HepG2 (cell line): Measurements from ENCODE around the gene RUSC1. TPM values are rescaled to one million over a fixed set of nuclear protein-coding genes. Genes with fewer than 3 reads are reported as not detected.
A peak's percentile ranks its signal among the peaks of the same experiment; 100 is the strongest.

Source experiments
- ELF1 ChIP-seq: sonication (generic); formaldehyde crosslinking; IDR thresholded peaks from 2 replicates; pipeline ENCODE4 v1.4.0; 2020; ENCODE audit warnings: missing genetic modification reagents
- ESRRA ChIP-seq: sonication (generic); formaldehyde crosslinking; IDR thresholded peaks from 2 replicates; pipeline ENCODE4 v1.5.1; 2020; ENCODE audit warnings: mild to moderate bottlenecking, low read depth, missing genetic modification reagents
- NCOA2 ChIP-seq: sonication (generic); formaldehyde crosslinking; IDR thresholded peaks from 2 replicates; pipeline ENCODE4 v1.8.0; 2022; ENCODE audit warnings: inconsistent platforms
- NR2F1 ChIP-seq, 2 experiments: fragments of 450-650 bp in 1 of 2; formaldehyde crosslinking in 1 of 2; IDR thresholded peaks; 2 replicates each; pipeline versions ENCODE4 v1.5.0 to v1.6.1; 2016 to 2020; ENCODE audit warnings: mild to moderate bottlenecking in 1 of 2, missing compliant biosample characterization in 1 of 2, missing genetic modification reagents in 1 of 2, moderate library complexity in 1 of 2
- NR3C1 ChIP-seq: sonication (generic); formaldehyde crosslinking; IDR thresholded peaks from 2 replicates; pipeline ENCODE4 v1.4.0; 2020; ENCODE audit warnings: missing genetic modification reagents
- PBX2 ChIP-seq: IDR thresholded peaks from 2 replicates; pipeline ENCODE4 v1.6.1; 2016; ENCODE audit warnings: control low read depth
- PCBP2 ChIP-seq: fragments of 200-400 bp; formaldehyde crosslinking; optimal IDR thresholded peaks from 2 replicates; pipeline ENCODE3; 2018; ENCODE audit warnings: low read length, low read depth; ENCODE audit not compliant: poor library complexity, severe bottlenecking
- PREB ChIP-seq: sonication (generic); formaldehyde crosslinking; IDR thresholded peaks from 2 replicates; pipeline ENCODE4 v1.4.0; 2020; ENCODE audit warnings: missing genetic modification reagents
- REXO4 ChIP-seq: sonication (generic); formaldehyde crosslinking; IDR thresholded peaks from 2 replicates; pipeline ENCODE4 v1.8.0; 2022; ENCODE audit warnings: missing genetic modification reagents, mild to moderate bottlenecking, borderline replicate concordance
- SATB2 ChIP-seq: sonication (generic); formaldehyde crosslinking; IDR thresholded peaks from 2 replicates; pipeline ENCODE4 v1.5.0; 2020; ENCODE audit warnings: missing genetic modification reagents
- ZFY ChIP-seq: sonication (generic); formaldehyde crosslinking; IDR thresholded peaks from 2 replicates; pipeline ENCODE4 v1.4.0; 2020; ENCODE audit warnings: missing genetic modification reagents
- ZMAT5 ChIP-seq: sonication (generic); formaldehyde crosslinking; IDR thresholded peaks from 2 replicates; pipeline ENCODE4 v1.5.0; 2020; ENCODE audit warnings: mild to moderate bottlenecking, low read depth, missing genetic modification reagents, borderline replicate concordance
- ZNF589 ChIP-seq: sonication (generic); formaldehyde crosslinking; conservative IDR thresholded peaks from 2 replicates; pipeline ENCODE4 v1.8.0; 2022; ENCODE audit warnings: mild to moderate bottlenecking, moderate library complexity, missing genetic modification reagents
- ZNF597 ChIP-seq: sonication (generic); formaldehyde crosslinking; IDR thresholded peaks from 2 replicates; pipeline ENCODE4 v1.5.0; 2020; ENCODE audit warnings: missing genetic modification reagents
- ZNF740 ChIP-seq: sonication (generic); formaldehyde crosslinking; IDR thresholded peaks from 2 replicates; pipeline ENCODE4 v1.4.0; 2020; ENCODE audit warnings: missing genetic modification reagents
- ZSCAN29 ChIP-seq: sonication (generic); formaldehyde crosslinking; conservative IDR thresholded peaks from 2 replicates; pipeline ENCODE4 v1.4.0; 2020; ENCODE audit warnings: mild to moderate bottlenecking, missing genetic modification reagents
- polyA plus RNA-seq, 8 experiments: library from polyadenylated mRNA; depleted of rRNA in 3 of 8; stranded (reverse) in 7 of 8; unstranded in 1 of 8; fragments of >200 nt; fragmentation: Illumina TruSeq in 4 of 8; extraction: Trizol in 4 of 8; gene quantifications; 2 replicates each; pipeline versions ENCODE4 v1.2.1 to v1.2.3, GENCODE V29; 2011 to 2016; ENCODE audit warnings: low read depth in 4 of 8, missing spikeins in 1 of 8, mixed read lengths in 1 of 8; ENCODE audit not compliant: insufficient read depth in 1 of 8
- total RNA-seq, 5 experiments: library from RNA; depleted of rRNA; stranded (reverse); fragments of >200 nt; fragmentation: Illumina TruSeq; extraction: Trizol; gene quantifications; 2 replicates each; pipeline ENCODE4 v1.2.3, GENCODE V29; 2016; ENCODE audit warnings: low read depth in 1 of 5
- TF ChIP-seq, protein P1 (sequence below): IDR thresholded peaks from 2 replicates; pipeline ENCODE4 v1.6.1; 2016; ENCODE audit warnings: missing biosample characterization, missing genetic modification reagents, low read depth
- TF ChIP-seq, protein P2 (sequence below): sonication (generic); formaldehyde crosslinking; IDR thresholded peaks from 2 replicates; pipeline ENCODE4 v1.4.0; 2020; ENCODE audit warnings: mild to moderate bottlenecking, missing genetic modification reagents, borderline replicate concordance

The RUSC1 gene
- total and polyA plus RNA-seq, 2 of the 13 experiments (the other 11 are each of a cell fraction or from before 2014, with no cell fraction given), result 18.7 to 20.4 TPM

DNA sequence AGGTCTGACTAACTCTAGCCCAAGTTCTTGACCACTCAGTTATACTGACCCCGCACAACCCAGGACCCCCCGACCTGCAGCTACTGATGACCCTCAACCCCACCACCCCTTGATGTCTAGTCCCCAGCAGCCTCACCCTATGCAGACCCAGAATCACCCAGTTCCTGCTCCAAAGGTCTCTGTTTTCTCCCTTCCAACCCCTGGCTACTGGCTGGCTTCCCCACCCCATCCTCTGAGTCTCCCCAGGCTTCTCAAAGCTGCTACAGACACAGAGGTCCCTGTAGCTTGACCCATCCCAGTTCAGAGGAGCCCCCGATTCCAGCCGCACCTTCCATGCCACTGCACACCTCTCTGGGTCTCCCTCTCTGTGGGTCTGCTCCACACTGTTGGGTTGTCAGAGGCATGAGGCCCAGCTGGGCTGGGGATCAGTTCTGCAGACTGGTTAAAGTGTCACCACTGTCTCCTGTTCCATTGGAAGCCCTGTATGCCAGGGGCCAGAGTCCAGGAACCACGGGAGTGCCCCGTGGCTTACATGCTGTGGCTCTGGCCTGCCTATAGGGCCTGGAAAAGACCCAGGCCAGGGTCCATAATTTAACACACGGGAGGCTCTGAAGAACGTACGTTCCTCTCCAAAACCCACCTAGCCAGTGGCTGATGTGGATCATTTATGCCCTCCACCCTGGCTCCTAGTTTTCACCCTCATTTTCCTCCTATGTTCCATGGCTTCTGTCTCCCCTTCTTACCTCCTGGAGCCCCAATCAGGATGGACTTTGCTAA, 20.0 kb upstream of the RUSC1 start (continued):
- TF ChIP-seq PREB (no peak), ZFY (CRISPR knock-in tag) (peak; percentile 95), ZNF589 (CRISPR knock-in tag) (no peak), PCBP2 (no peak), ESRRA (CRISPR knock-in tag) (peak; percentile 81; the same call in 1 of the 2 replicates), ELF1 (CRISPR knock-in tag) (peak; percentile 30; the same call in 1 of the 2 replicates), NR2F1 (CRISPR knock-in tag; IDR thresholded peaks at IDR 0.05) (no peak), REXO4 (CRISPR knock-in tag) (no peak), NR3C1 (CRISPR knock-in tag) (no peak), PBX2 (CRISPR knock-in tag) (no peak), ZNF740 (no peak), ZSCAN29 (CRISPR knock-in tag) (peak; percentile 87; the same call in 1 of the 2 replicates), NCOA2 (CRISPR knock-in tag) (peak; percentile 72), SATB2 (CRISPR knock-in tag) (peak; percentile 57; the same call in 1 of the 2 replicates), ZNF597 (CRISPR knock-in tag) (no peak), ZMAT5 (CRISPR knock-in tag) (no peak)
- TF ChIP-seq, protein P1, sequence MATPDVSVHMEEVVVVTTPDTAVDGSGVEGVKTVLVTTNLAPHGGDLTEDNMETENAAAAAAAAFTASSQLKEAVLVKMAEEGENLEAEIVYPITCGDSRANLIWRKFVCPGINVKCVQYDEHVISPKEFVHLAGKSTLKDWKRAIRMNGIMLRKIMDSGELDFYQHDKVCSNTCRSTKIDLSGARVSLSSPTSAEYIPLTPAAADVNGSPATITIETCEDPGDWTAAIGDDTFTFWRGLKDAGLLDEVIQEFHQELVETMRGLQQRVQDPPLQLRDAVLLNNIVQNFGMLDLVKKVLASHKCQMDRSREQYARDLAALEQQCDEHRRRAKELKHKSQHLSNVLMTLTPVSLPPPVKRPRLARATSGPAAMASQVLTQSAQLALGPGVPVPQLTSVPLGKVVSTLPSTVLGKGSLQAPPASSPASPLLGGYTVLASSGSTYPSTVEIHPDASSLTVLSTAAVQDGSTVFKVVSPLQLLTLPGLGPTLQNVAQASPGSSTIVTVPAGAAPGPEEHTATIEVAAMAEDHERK (CRISPR knock-in tag), result peak; percentile 22; the same call in 1 of the 2 replicates
- TF ChIP-seq, protein P2, sequence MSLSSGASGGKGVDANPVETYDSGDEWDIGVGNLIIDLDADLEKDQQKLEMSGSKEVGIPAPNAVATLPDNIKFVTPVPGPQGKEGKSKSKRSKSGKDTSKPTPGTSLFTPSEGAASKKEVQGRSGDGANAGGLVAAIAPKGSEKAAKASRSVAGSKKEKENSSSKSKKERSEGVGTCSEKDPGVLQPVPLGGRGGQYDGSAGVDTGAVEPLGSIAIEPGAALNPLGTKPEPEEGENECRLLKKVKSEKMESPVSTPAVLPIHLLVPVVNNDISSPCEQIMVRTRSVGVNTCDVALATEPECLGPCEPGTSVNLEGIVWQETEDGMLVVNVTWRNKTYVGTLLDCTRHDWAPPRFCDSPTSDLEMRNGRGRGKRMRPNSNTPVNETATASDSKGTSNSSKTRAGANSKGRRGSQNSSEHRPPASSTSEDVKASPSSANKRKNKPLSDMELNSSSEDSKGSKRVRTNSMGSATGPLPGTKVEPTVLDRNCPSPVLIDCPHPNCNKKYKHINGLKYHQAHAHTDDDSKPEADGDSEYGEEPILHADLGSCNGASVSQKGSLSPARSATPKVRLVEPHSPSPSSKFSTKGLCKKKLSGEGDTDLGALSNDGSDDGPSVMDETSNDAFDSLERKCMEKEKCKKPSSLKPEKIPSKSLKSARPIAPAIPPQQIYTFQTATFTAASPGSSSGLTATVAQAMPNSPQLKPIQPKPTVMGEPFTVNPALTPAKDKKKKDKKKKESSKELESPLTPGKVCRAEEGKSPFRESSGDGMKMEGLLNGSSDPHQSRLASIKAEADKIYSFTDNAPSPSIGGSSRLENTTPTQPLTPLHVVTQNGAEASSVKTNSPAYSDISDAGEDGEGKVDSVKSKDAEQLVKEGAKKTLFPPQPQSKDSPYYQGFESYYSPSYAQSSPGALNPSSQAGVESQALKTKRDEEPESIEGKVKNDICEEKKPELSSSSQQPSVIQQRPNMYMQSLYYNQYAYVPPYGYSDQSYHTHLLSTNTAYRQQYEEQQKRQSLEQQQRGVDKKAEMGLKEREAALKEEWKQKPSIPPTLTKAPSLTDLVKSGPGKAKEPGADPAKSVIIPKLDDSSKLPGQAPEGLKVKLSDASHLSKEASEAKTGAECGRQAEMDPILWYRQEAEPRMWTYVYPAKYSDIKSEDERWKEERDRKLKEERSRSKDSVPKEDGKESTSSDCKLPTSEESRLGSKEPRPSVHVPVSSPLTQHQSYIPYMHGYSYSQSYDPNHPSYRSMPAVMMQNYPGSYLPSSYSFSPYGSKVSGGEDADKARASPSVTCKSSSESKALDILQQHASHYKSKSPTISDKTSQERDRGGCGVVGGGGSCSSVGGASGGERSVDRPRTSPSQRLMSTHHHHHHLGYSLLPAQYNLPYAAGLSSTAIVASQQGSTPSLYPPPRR, result peak; percentile 86; the same call in 1 of the 2 replicates
